Measurements from ENCODE around the gene COBLL1.

DNA sequence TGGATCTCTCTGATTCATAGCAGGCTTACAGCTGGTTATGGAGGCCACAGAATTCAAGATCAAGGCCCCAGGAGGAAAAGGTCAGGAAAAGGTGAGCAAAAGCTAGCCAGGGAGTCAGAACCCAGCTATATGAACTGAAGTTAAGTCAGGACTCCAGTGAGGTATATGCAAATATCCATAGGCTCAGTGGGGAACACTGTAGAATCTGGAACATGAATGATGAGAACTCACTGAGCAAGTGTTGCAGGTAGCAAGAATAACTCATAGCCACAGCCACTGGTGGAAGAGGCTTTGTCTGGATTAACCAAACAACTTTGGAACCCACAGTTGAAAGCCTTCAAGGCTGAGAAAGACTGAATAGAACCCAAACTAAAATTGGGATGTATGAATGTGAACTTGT lies 24.7 kb downstream of the COBLL1 start:
- TF ChIP-seq CTCF (IDR thresholded peaks at IDR 0.05) = no peak
- no peak for TF ChIP-seq POLR2A (IDR thresholded peaks at IDR 0.05)

Measured in right lobe of liver (tissue), 4 donors.